H9 (cell line): ENCODE data around the gene CPXM1. TPM values are rescaled to one million over a fixed set of nuclear protein-coding genes. Genes with fewer than 3 reads are reported as not detected.

Experiments used
- DNase-seq: peaks from one replicate; pipeline ENCODE4 v3.0.0-alpha.2; 2017
- H2AFZ ChIP-seq: one replicate; pipeline ENCODE4 v1.6.1; 2013; ENCODE audit warnings: mild to moderate bottlenecking, low read length, control low read depth, moderate library complexity
- H2AK5ac ChIP-seq: 2 replicates; pipeline ENCODE4 v1.6.1; 2013; ENCODE audit warnings: low read length, control low read depth, mixed read lengths; ENCODE audit not compliant: insufficient read length
- H2BK120ac ChIP-seq: one replicate; pipeline ENCODE4 v1.6.1; 2013; ENCODE audit warnings: low read depth, mild to moderate bottlenecking, low read length, control low read depth, inconsistent platforms; ENCODE audit not compliant: poor library complexity, severe bottlenecking
- H2BK12ac ChIP-seq: 2 replicates; pipeline ENCODE4 v1.6.1; 2013; ENCODE audit warnings: low read length, control low read depth, mixed read lengths, low read depth; ENCODE audit not compliant: insufficient read length
- H2BK15ac ChIP-seq: 2 replicates; pipeline ENCODE4 v1.6.1; 2013; ENCODE audit warnings: low read depth, low read length, control low read depth
- H2BK20ac ChIP-seq: one replicate; pipeline ENCODE4 v1.6.1; 2013; ENCODE audit warnings: low read depth, mild to moderate bottlenecking, low read length, control low read depth, inconsistent platforms; ENCODE audit not compliant: poor library complexity, severe bottlenecking
- H2BK5ac ChIP-seq: 2 replicates; pipeline ENCODE4 v1.6.1; 2013; ENCODE audit warnings: low read length, control low read depth, mixed read lengths; ENCODE audit not compliant: insufficient read length
- H3K14ac ChIP-seq: 2 replicates; pipeline ENCODE4 v1.6.1; 2013; ENCODE audit warnings: low read length, control low read depth; ENCODE audit not compliant: insufficient read depth
- H3K18ac ChIP-seq: 2 replicates; pipeline ENCODE4 v1.6.1; 2013; ENCODE audit warnings: low read depth, mild to moderate bottlenecking, mixed read lengths, low read length, control low read depth; ENCODE audit not compliant: insufficient read length
- H3K23ac ChIP-seq: 2 replicates; pipeline ENCODE4 v1.6.1; 2013; ENCODE audit warnings: low read length, control low read depth, mixed read lengths, low read depth; ENCODE audit not compliant: insufficient read length
- H3K23me2 ChIP-seq: 2 replicates; pipeline ENCODE4 v1.6.1; 2013; ENCODE audit warnings: low read depth, mild to moderate bottlenecking, mixed read lengths, low read length, control low read depth; ENCODE audit not compliant: insufficient read length, poor library complexity, severe bottlenecking
- H3K27ac ChIP-seq: 2 replicates; pipeline ENCODE4 v1.5.1; 2013; ENCODE audit warnings: low read length, control low read depth, mixed read lengths, low read depth; ENCODE audit not compliant: insufficient read length
- H3K27me3 ChIP-seq: 2 replicates; pipeline ENCODE4 v1.6.1; 2013; ENCODE audit warnings: low read length, control low read depth, inconsistent platforms; ENCODE audit not compliant: insufficient read depth
- H3K4ac ChIP-seq: 2 replicates; pipeline ENCODE4 v1.6.1; 2013; ENCODE audit warnings: low read depth, mild to moderate bottlenecking, control low read depth, inconsistent platforms, low read length, moderate library complexity
- H3K4me1 ChIP-seq: 2 replicates; pipeline ENCODE4 v1.6.1; 2013; ENCODE audit warnings: low read length, control low read depth, inconsistent platforms; ENCODE audit not compliant: insufficient read depth
- H3K4me2 ChIP-seq: 2 replicates; pipeline ENCODE4 v1.6.1; 2013; ENCODE audit warnings: low read length, control low read depth, mixed read lengths; ENCODE audit not compliant: insufficient read length, insufficient read depth
- H3K56ac ChIP-seq: 2 replicates; pipeline ENCODE4 v1.6.1; 2013; ENCODE audit warnings: low read depth, mild to moderate bottlenecking, mixed read lengths, low read length, control low read depth; ENCODE audit not compliant: insufficient read length
- H3K79me1 ChIP-seq: 2 replicates; pipeline ENCODE4 v1.6.1; 2013; ENCODE audit warnings: low read depth, mild to moderate bottlenecking, moderate library complexity, low read length, control low read depth, inconsistent platforms; ENCODE audit not compliant: insufficient read depth, poor library complexity, severe bottlenecking
- H3K79me2 ChIP-seq: 2 replicates; pipeline ENCODE4 v1.6.1; 2013; ENCODE audit warnings: low read length, control low read depth, inconsistent platforms; ENCODE audit not compliant: insufficient read depth
- H3K9ac ChIP-seq: 2 replicates; pipeline ENCODE4 v1.6.1; 2013; ENCODE audit warnings: low read length, control low read depth, mixed read lengths; ENCODE audit not compliant: insufficient read length; ENCODE audit errors: extremely low read depth
- H3K9me3 ChIP-seq: one replicate; pipeline ENCODE4 v1.6.1; 2013; ENCODE audit warnings: low read depth, low read length, inconsistent platforms; ENCODE audit not compliant: control insufficient read depth
- H3T11ph ChIP-seq: one replicate; pipeline ENCODE4 v1.6.1; 2013; ENCODE audit warnings: mild to moderate bottlenecking, low read length, control low read depth, inconsistent platforms
- H4K20me1 ChIP-seq: one replicate; pipeline ENCODE4 v1.6.1; 2013; ENCODE audit not compliant: control insufficient read depth, insufficient read length, insufficient read depth
- H4K5ac ChIP-seq: 2 replicates; pipeline ENCODE4 v1.6.1; 2013; ENCODE audit warnings: low read depth, mild to moderate bottlenecking, mixed read lengths, low read length, control low read depth; ENCODE audit not compliant: insufficient read length
- H4K8ac ChIP-seq: replicated peaks from 2 replicates; pipeline ENCODE4 v1.6.1; 2013; ENCODE audit warnings: low read length, control low read depth, mixed read lengths, low read depth; ENCODE audit not compliant: insufficient read length
- H4K91ac ChIP-seq: 2 replicates; pipeline ENCODE4 v1.6.1; 2013; ENCODE audit warnings: low read depth, mild to moderate bottlenecking, moderate library complexity, mixed read lengths, low read length, control low read depth; ENCODE audit not compliant: insufficient read length
- H3K27ac Mint-ChIP-seq, 3 experiments: 2 replicates in 2 of 3; 3 replicates in 1 of 3; pipeline ENCODE4 v1.8.0; 2020 to 2021; ENCODE audit warnings: mixed read lengths in 3 of 3, mild to moderate bottlenecking in 1 of 3, moderate library complexity in 1 of 3
- H3K27me3 Mint-ChIP-seq: 2 replicates; pipeline ENCODE4 v1.8.0; 2021; ENCODE audit warnings: low read depth, mild to moderate bottlenecking, moderate library complexity, mixed read lengths
- H3K36me3 Mint-ChIP-seq, 3 experiments: 2 replicates in 2 of 3; 3 replicates in 1 of 3; pipeline ENCODE4 v1.8.0; 2020 to 2021; ENCODE audit warnings: low read depth in 3 of 3, mixed read lengths in 3 of 3; ENCODE audit not compliant: insufficient read depth in 1 of 3
- H3K4me1 Mint-ChIP-seq, 2 experiments: 2 replicates each; pipeline ENCODE4 v1.8.0; 2020; ENCODE audit warnings: mixed read lengths in 2 of 2
- H3K4me3 Mint-ChIP-seq, 2 experiments: 2 replicates in 1 of 2; 3 replicates in 1 of 2; pipeline ENCODE4 v1.8.0; 2020 to 2021; ENCODE audit warnings: mild to moderate bottlenecking in 2 of 2, mixed read lengths in 2 of 2, moderate library complexity in 1 of 2
- H3K9me3 Mint-ChIP-seq, 2 experiments: 2 replicates in 1 of 2; 3 replicates in 1 of 2; pipeline ENCODE4 v1.8.0; 2020; ENCODE audit warnings: mild to moderate bottlenecking in 2 of 2, mixed read lengths in 2 of 2, moderate library complexity in 1 of 2
- WGBS: extraction: QIAGEN DNeasy Blood & Tissue Kit; methylation state at CpG from one replicate; pipeline ENCODE4 v1.1.7; 2013; ENCODE audit warnings: missing lambda C conversion rate, low lambda C conversion rate, mixed read lengths; ENCODE audit not compliant: insufficient read length; ENCODE audit errors: extremely low coverage; 5-methylcytosine and 5-hydroxymethylcytosine counted together
- total RNA-seq: library from RNA; stranded (reverse); gene quantifications from 2 replicates; pipeline ENCODE4 v1.2.1, GENCODE V29; 2021
- TF ChIP-seq, protein P1 (sequence below): fragments of 200-600 bp; sonication (generic); conservative IDR thresholded peaks from 3 replicates; pipeline ENCODE4 v1.8.0; 2021; ENCODE audit warnings: antibody characterized with exemption, mild to moderate bottlenecking

CPXM1 gene
- total RNA-seq, 1 experiment from 2014 or later, result 69.0 TPM

DNA sequence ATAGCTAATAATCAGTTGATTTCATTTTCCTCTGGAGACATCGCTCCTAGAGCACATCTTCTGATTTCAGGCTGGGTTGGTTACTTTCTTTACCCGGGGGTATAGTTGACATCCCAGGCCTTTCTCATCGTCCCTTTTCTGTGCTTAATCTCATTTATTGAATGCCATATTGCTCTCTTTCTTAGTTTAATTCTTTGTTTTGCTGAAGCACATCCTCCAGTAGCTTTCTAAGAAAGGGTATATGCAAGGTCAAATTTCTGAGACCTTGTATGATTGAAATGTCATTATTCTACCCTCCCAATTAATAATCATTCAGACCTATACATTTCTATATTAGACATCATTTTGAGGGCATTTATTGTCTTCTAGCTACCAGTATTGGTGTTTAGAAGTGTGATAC is 11.8 kb upstream of the CPXM1 start:
- no CpG with 5 or more reads among the region's 3 CpGs for WGBS

More for the DNA sequence above, 11.8 kb upstream of the CPXM1 start:
- Histone ChIP-seq H2AK5ac (no peak overlapping the region), H3K14ac (no peak overlapping the region), H3K4ac (no peak overlapping the region), H3K79me1 (no peaks in the 10 kb centered on the region), H3K4me1 (no peaks in the 10 kb centered on the region), H3K9ac (no peak overlapping the region), H3T11ph (no peak overlapping the region), H2AFZ (no peak overlapping the region), H3K79me2 (no peaks in the 10 kb centered on the region), H3K9me3 (no peaks in the 10 kb centered on the region), H3K56ac (no peak overlapping the region), H3K23me2 (no peaks in the 10 kb centered on the region), H4K5ac (no peak overlapping the region), H2BK20ac (no peak overlapping the region), H2BK15ac (no peak overlapping the region), H3K18ac (no peak overlapping the region), H3K4me2 (no peak overlapping the region), H3K23ac (no peak overlapping the region), H4K91ac (no peak overlapping the region), H4K20me1 (no peaks in the 10 kb centered on the region), H3K27ac (no peak overlapping the region), H2BK5ac (no peak overlapping the region), H3K27me3 (no peaks in the 10 kb centered on the region; the same call in 1 of the 2 replicates), H2BK120ac (no peak overlapping the region), H2BK12ac (no peak overlapping the region), H4K8ac (no peak overlapping the region)
- H3K4me3 Mint-ChIP-seq, result no peak overlapping the region
- H3K27me3 Mint-ChIP-seq, result peaks cover 37% of the 10 kb centered on the region
- peaks cover 10 to 16% of the 10 kb centered on the region in 2 experiments for H3K9me3 Mint-ChIP-seq
- no peaks in the 10 kb centered on the region for H3K36me3 Mint-ChIP-seq
- H3K4me1 Mint-ChIP-seq, result peaks cover 0 to 3% of the 10 kb centered on the region in 2 experiments; a peak in 3 of 4 replicates
- no peak for DNase-seq
- no peak overlapping the region for H3K27ac Mint-ChIP-seq
- TF ChIP-seq, protein P1, sequence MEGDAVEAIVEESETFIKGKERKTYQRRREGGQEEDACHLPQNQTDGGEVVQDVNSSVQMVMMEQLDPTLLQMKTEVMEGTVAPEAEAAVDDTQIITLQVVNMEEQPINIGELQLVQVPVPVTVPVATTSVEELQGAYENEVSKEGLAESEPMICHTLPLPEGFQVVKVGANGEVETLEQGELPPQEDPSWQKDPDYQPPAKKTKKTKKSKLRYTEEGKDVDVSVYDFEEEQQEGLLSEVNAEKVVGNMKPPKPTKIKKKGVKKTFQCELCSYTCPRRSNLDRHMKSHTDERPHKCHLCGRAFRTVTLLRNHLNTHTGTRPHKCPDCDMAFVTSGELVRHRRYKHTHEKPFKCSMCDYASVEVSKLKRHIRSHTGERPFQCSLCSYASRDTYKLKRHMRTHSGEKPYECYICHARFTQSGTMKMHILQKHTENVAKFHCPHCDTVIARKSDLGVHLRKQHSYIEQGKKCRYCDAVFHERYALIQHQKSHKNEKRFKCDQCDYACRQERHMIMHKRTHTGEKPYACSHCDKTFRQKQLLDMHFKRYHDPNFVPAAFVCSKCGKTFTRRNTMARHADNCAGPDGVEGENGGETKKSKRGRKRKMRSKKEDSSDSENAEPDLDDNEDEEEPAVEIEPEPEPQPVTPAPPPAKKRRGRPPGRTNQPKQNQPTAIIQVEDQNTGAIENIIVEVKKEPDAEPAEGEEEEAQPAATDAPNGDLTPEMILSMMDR, result no peak
